ENCODE measurements around the gene KLC4.
"Not testable (repeated sequence)": the region's sequence is repeated elsewhere in the genome, so short reads cannot be mapped to it uniquely, and the experiment has no call there.

Gene KLC4

DNA sequence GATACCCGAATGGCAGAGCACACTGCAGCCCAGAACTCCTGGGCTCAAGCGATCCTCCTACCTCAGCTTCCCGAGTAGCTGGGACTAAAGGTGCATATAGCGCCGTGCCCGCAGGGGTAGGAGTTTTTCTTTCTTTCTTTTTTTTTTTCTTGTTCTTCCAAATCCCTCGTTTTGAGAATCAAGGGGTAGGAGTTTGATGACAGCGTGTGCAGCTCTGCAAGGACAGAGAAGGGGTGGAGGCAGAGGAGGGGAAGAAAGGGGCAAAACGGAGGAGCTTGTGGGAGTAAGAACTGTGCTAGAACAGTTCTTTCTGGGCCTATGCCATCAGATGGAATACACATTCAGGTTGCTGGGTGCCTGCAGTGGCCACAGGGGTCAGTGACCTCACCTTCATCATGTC is 22.7 kb upstream of the KLC4 start:
- DNase-seq (ENCODE audit: low read depth) = no peak

DNA sequence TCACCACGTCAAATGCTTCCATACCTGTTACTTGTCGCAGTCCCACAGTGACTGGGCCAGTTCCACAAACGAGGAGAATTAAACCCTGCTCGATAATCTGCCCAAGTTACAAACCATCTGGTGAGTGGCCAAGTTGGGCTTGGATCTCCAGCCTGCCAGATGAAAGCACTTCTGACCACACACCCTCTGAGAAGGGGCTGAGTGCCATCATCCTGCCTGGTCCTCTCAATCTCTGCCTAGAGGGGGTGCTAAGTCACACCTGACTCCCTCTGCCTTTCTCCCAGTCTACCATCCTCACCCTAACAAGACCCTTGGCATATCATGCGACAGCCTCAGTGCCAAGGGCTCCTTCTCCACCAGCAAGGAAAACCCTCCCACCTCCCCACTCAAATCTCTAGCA is 22.2 kb upstream of the KLC4 start:
- DNase-seq (ENCODE audit: low read depth) = no peak

DNA sequence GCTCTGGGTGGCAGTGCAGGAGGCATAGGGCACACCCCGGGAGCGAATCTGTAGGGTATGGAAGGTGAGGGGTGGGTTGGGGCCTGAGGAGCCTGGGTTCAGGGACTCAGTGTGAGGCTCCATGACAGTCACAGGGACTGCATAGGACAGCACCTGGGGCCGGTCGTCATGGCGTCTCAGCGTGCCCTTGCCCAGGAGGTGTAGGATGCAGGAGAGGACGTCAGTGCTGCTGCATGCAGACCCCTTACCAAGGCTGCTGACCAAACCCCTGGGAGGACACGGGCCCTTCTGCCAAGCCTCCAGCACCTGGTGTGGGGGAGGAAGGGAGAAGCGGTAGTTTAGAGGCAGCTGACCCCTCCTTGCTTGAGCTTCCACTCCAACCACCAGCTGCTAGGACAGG is 21.7 kb upstream of the KLC4 start:
- DNase-seq (ENCODE audit: low read depth) = no peak

DNA sequence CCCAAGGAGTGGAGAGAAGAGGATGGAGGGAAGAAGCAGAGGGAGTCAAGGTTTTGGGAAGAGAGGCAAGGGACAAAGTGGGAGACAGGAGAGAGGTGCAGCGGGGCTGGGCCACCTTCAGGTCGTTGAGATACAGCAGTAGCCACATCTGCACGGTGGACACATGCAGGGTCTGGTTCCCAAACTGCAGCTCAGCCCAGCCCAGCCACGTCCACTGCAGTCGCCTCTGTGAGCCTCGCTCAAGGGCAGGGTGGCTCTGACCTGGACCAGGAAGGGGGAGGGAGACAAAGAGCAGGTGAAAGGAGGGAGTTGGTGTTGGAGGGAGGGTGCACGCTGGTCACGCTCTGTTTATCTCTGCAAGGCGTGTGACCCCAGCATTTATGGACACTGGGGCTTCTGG is 20.7 kb upstream of the KLC4 start:
- DNase-seq (ENCODE audit: low read depth) = no peak

GRCh38 chr6:43040542-43041257 is 18.7 kb upstream of the KLC4 start:
- no peak for DNase-seq (ENCODE audit: low read depth)

DNA sequence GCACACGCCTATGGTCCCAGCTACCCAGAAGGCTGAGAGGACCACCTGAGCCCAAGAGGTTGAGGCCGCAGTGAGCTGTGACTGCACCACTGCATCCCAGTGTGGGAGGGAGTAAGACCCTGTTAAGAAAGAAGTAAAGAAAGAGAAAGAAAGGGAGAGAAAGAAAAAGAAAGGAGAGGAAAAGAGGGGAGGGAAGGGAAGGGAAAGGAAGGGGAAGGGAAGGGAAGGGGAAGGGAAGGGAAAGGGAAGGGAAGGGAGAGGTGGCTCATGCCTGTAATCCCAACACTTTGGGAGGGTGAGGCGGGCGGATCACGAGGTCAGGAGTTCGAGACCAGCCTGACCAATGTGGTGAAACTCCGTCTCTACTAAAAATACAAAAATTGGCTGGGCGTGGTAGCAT is 18.0 kb upstream of the KLC4 start:
- DNase-seq (ENCODE audit: low read depth) = not testable (repeated sequence)

DNA sequence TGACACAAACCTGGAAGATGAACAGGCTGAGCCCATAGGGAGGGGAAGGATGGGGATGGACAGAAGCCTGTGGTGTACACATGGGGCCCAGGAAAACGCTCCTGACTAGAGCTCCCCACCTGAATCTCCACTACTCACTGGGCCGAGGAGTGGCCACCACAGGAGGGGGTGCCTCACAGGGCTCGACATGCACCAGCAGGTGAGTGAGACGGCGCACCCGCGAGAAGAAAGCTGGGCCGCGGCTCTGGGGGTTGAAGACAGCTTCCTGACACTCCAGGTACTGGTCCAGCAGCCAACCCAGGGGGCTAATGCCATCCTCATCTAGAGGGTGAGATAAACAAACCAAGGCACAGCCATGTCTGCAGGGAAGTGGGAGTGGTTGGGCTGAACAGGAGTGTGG is 16.1 kb upstream of the KLC4 start:
- no peak for DNase-seq (ENCODE audit: low read depth)

DNA sequence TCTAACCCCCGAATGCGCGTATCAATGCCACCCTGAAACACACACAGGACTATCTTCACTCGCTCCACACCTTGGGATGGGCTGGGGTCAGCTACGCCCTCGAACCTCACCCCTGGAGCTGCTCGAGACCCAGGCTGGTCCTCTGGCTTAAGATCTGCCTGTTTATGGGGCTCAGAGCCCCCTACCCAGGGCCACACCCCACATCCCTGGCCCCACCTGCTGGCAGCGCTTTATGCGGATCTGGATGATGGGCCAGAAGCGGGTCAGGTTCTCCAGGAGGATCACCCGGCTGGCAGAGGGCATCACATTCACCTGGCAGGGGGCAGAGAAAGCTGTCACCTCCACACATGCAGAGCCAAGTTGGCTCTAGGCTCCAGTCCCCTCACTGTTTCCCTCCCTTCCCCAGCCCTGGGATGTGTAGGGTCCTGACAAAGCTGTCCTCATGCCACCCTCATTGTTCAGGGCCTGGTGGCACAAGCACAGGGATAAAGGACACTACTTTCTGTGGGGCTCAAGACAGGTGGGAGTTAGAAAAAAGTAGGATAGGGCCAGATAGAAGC is 14.0 kb upstream of the KLC4 start:
- DNase-seq (ENCODE audit: low read depth) = no peak

DNA sequence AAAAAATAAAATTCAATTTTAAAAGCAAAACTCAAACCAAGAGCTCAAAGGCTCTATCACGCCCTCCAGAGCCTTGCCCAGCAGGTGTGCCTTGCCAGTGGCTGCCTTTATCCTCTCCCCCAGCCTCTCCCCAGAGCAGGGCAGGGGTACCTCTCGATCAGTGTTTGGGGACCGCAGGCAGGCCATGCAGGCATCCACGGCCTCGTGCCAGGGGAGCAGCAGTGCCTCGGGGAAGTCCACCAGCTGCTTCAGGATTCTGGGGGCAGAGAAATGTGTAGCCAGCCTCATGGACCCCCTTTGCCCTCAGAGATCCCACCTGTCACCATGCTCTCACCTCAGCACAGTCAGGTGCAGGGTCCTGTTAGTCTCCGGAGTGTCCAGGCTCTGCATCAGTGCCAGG is 11.4 kb upstream of the KLC4 start:
- no peak for DNase-seq (ENCODE audit: low read depth)

- no peak for DNase-seq (ENCODE audit: low read depth)
Observed at GRCh38 chr6:43050981-43051380, 8.4 kb upstream of the KLC4 start.

- DNase-seq (ENCODE audit: low read depth) = no peak
Observed at GRCh38 chr6:43052225-43052841, 7.1 kb upstream of the KLC4 start.

- no peak for DNase-seq (ENCODE audit: low read depth)
Observed at GRCh38 chr6:43052842-43053544, 6.4 kb upstream of the KLC4 start.

DNA sequence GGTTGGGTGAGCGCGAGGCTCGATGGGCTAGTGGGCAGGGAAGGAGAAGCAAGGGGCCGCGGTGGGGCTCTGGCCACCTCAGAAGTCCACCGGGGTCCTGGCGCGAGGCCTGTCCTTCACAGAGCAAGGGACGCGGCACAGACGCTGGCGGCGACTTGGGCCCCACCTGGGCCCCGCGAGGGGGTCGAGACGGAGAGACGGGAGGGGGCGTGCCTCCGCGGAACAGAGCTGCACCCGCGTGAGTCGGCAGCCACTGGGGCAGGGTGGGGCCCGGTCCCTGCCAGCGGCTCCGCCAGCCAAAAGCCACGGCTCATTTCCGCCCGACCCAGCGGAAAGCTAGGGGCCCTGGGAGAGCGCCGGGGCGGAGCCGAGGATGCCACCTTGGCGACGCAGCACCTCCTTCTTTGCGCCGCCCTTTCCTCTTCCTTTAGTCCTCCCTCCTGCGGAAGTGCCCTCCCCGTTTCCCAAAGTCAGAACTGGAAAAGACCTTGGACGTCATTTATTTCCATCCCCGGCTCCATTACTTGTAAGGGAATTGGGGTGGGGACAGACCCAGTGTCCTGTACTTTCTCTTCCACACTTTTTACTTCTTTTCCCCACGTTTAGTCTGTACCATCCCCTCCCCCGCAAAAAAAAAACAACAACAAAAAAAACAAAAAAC is 5.8 kb upstream of the KLC4 start, which contains the start of gene CUL7:
Gene CUL7 (minus strand): TSS at position 307 of the 661 bp plus-strand sequence. CDS start 1,063 bp downstream, outside the sequence.
- DNase-seq (ENCODE audit: low read depth) = peak; percentile 84

DNA sequence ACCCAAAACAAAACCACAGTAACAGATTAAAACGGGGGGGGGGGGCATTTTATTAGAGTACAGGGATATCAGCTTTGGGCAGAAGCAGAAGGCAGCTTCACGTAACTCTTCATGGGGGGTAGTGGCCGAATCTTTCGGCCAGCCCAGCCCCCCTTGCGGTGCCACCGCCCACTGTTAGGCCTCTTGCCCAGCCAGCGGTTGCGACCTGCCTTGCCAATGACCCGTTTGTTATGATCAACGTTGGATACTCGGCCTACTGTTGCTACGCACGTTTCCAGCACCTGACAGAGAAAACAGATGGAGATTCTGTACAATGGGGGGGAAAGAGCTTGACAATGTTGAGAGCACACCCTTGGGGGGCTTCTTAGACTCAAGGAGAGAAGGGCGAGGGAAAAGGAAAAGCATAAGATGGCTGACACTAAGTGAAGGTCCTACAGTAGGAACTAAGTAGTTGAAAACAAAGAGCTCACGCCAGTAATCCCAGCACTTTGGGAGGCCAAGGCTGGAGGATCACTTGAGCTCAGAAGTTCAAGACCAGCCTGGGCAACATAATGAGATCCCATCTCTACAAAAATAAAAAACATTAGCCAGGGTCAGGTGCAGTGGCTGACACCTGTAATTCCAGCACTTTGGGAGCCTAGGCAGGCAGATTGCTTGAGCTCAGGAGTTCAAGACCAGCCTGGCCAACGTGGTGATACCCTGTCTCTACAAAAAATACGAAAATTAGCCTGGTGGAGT is 5.1 kb upstream of the KLC4 start:
- DNase-seq (ENCODE audit: low read depth) = no peak

DNA sequence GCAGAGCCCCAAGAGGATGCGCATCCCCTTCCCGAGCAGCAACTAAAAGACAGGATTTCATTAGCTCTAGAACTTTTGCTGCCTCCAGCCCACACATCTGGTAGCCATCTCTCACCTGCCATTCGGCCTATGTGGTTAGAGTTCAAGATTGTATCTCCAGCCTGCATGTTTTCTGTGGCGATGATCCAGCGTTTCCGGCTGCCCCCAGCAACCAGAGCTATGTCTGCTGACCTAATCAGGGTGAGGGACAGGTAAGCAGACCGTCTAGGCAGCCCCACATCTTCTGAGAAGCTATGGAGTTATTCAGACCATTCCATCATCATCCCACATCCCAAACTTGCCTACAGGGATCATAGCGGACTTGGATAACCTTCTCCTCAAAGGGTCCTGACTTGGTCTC is 3.5 kb upstream of the KLC4 start:
- no peak for DNase-seq (ENCODE audit: low read depth)

DNA sequence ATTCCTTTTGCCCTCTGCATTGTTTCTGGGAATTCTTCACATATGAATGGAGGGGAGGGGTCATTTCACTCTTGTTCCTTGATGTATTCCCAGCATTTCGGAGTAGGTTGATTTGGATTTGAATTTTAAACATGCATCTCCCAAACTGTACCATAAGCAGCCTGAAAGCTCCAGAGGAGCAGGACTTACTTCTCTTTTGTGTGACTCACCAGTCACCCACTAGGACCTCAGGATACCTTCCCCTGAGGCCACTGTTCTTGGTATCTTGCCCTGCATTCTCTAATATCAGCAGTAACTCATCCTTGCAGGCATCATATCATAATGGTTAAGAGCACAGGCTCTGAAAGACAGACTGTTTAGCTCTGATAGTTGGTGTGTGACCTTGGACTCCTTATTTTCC is 900 bp upstream of the KLC4 start:
- DNase-seq (ENCODE audit: low read depth) = no peak

GRCh38 chr6:43060034-43060754 is 763 bp downstream of the KLC4 start:
- no peak for DNase-seq (ENCODE audit: low read depth)

DNA sequence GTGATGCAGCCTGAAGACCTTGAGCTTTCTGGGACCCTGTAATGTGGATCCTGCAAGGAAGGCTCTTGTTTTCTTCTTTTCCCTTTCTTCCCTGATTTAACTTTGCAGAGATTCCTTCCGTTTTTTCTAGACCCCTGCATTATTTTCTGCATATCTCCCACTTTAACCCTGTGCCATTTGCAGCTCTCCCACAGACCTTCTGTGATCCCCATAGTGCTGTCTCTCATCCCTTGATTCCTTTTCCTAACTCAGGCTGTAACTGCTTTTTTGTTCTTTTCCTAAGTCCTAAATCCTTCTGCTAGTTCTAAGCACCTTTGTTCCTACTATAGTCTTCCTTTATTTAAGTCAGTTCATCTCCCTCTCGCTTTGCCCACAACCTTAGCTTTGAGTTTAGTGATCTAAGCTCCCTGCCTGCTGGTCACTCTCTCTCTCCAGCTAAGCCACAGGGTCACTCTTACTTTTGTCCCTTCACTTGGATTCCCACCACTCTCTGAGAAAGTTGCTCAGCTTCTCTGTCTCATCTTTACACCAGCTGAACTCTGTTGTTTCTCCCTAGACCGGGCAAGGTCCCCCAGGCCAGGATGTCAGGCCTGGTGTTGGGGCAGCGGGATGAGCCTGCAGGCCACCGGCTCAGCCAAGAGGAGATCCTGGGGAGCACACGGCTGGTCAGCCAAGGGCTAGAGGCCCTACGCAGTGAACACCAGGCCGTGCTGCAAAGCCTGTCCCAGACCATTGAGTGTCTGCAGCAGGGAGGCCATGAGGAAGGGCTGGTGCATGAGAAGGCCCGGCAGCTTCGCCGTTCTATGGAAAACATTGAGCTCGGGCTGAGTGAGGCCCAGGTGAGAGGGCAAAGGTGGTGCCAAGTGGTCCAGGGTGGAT is 1.6 kb downstream of the KLC4 start:
- no peak for DNase-seq (ENCODE audit: low read depth)

- DNase-seq (ENCODE audit: low read depth) = no peak
Observed at GRCh38 chr6:43061861-43062260, 2.4 kb downstream of the KLC4 start.

- DNase-seq (ENCODE audit: low read depth) = no peak
Observed at GRCh38 chr6:43062818-43063217, 3.4 kb downstream of the KLC4 start.

Data from stimulated activated CD8-positive, alpha-beta memory T cell treated with anti-CD3 and anti-CD28 coated beads, Interleukin-12 subunit alpha, Interleukin-12 subunit beta, amount 100 ng/mL, for 1 hour (primary cell).